ENCODE data around the gene PITPNC1. TPM values are rescaled to one million over a fixed set of nuclear protein-coding genes. Genes with fewer than 3 reads are reported as not detected.

PITPNC1 gene
- total and polyA plus RNA-seq, 4 donors, result 2.3 to 29.6 (median 17.8) TPM

DNA sequence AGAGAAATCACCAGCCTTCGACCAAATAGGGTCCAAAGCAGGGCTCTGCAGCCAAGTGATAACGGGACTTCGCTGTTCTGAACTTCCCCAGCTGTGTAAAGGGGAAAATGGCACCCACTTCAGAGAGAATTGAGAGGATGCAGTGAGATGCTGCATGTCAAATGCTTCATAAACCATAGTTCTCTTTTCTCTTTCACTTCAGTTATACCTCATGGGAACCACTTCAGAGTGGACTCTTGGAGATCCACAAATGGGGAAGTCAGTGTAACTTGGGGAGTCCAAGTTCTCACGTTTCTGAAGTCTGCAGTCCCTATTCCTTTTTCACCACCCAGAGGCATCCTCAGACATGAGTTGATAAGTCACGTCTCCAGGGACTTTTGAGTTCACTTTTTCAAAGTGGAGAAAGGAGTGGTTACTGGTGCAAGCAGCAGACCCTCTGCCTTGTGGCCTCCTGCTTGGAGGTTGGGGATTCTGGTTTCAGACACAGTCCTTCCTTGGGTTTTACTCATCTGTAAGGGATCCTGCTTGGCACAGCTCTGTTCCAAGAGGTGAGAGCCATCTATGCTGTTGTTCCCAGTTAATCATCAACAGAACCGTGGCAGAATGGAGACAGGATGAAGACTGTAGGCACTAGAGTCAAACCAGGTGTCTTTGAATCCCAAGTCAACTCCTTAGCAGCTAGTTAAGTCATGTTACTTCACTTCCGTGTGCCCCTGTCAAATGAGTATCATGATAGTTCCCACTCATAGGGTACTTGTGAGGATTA lies 217.2 kb downstream of the PITPNC1 start:
- intact Hi-C loops (cut with DNase I), result no loop called here

GRCh38 chr17:67600408-67600807 lies 223.3 kb downstream of the PITPNC1 start:
- Histone ChIP-seq H3K9me3 (ENCODE audit: control insufficient read depth, low read length) (no peaks in the 10 kb centered on the region), H3K36me3 (ENCODE audit: control insufficient read depth in 1 of 2, insufficient read depth in 2 of 2, low read length in 1 of 2) (no peaks in the 10 kb centered on the region), H3K27me3 (ENCODE audit: control insufficient read depth in 1 of 2, insufficient read depth in 2 of 2, low read length in 1 of 2) (no peaks in the 10 kb centered on the region), H3K4me1 (ENCODE audit: control insufficient read depth in 1 of 2, insufficient read depth in 2 of 2, low read length in 2 of 2) (no peaks in the 10 kb centered on the region), H3K27ac (ENCODE audit: low read depth in 1 of 2, low read length in 2 of 2) (no peak overlapping the region), H3K4me3 (ENCODE audit: low read length in 2 of 2) (no peak overlapping the region)
- ATAC-seq (ENCODE audit: low FRiP score) (no peak), DNase-seq (no peak)
- intact Hi-C loops (cut with DNase I), result no loop called here
- 98% methylated on average over 2 of the region's 2 CpGs for WGBS, 2 donors

More for the DNA sequence above, 217.2 kb downstream of the PITPNC1 start:
- Histone ChIP-seq H3K4me3 (ENCODE audit: low read length in 2 of 2) (no peak overlapping the region), H3K27ac (ENCODE audit: low read depth in 1 of 2, low read length in 2 of 2) (no peak overlapping the region), H3K9me3 (ENCODE audit: control insufficient read depth, low read length) (no peaks in the 10 kb centered on the region), H3K4me1 (ENCODE audit: control insufficient read depth in 1 of 2, insufficient read depth in 2 of 2, low read length in 2 of 2) (no peaks in the 10 kb centered on the region), H3K36me3 (ENCODE audit: control insufficient read depth in 1 of 2, insufficient read depth in 2 of 2, low read length in 1 of 2) (no peaks in the 10 kb centered on the region), H3K27me3 (ENCODE audit: control insufficient read depth in 1 of 2, insufficient read depth in 2 of 2, low read length in 1 of 2) (no peaks in the 10 kb centered on the region)
- DNase-seq (no peak), ATAC-seq (ENCODE audit: low FRiP score) (no peak)
- WGBS, 2 donors, result 80 to 82% methylated on average over 7 of the region's 7 CpGs

DNA sequence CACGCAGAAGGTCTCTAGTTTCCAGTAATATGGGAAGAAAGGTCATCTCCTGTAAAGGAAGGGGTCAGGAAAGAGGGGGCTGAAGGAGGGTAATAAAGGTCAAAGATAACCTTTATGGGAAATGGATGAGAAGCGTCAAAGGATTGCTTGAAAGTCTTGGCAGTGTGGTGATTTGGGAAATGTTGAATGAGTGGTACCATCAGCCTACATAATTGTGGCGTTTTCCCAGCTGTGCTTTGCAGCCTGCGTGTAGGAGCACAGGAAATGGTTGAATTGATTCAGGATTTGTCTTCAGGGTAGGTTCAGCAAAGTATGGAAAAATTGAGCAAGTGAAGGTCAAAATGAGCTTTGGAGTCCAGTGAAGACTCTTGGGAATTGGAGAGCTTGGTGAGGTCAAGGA lies 224.8 kb downstream of the PITPNC1 start:
- H3K27me3 ChIP-seq (ENCODE audit: control insufficient read depth in 1 of 2, insufficient read depth in 2 of 2, low read length in 1 of 2), result no peaks in the 10 kb centered on the region
- no peak for DNase-seq
- H3K9me3 ChIP-seq (ENCODE audit: control insufficient read depth, low read length), result no peaks in the 10 kb centered on the region
- H3K4me3 ChIP-seq (ENCODE audit: low read length in 2 of 2), result no peak overlapping the region
- no peak overlapping the region for H3K27ac ChIP-seq (ENCODE audit: low read depth in 1 of 2, low read length in 2 of 2)
- no peak for ATAC-seq (ENCODE audit: low FRiP score)
- intact Hi-C loops (cut with DNase I), result no loop called here
- H3K4me1 ChIP-seq (ENCODE audit: control insufficient read depth in 1 of 2, insufficient read depth in 2 of 2, low read length in 2 of 2), result no peaks in the 10 kb centered on the region
- H3K36me3 ChIP-seq (ENCODE audit: control insufficient read depth in 1 of 2, insufficient read depth in 2 of 2, low read length in 1 of 2), result no peaks in the 10 kb centered on the region
- WGBS, 2 donors, result 81 to 90% methylated on average over 4 of the region's 4 CpGs

GRCh38 chr17:67602444-67602843 lies 225.4 kb downstream of the PITPNC1 start:
- no peak overlapping the region for H3K27ac ChIP-seq (ENCODE audit: low read depth in 1 of 2, low read length in 2 of 2)
- intact Hi-C loops (cut with DNase I), result no loop called here
- no peak overlapping the region for H3K4me3 ChIP-seq (ENCODE audit: low read length in 2 of 2)
- no peaks in the 10 kb centered on the region for H3K9me3 ChIP-seq (ENCODE audit: control insufficient read depth, low read length)
- 93 to 94% methylated on average over 4 of the region's 4 CpGs for WGBS, 2 donors
- no peaks in the 10 kb centered on the region for H3K36me3 ChIP-seq (ENCODE audit: control insufficient read depth in 1 of 2, insufficient read depth in 2 of 2, low read length in 1 of 2)
- no peak for ATAC-seq (ENCODE audit: low FRiP score)
- H3K27me3 ChIP-seq (ENCODE audit: control insufficient read depth in 1 of 2, insufficient read depth in 2 of 2, low read length in 1 of 2), result no peaks in the 10 kb centered on the region
- no peaks in the 10 kb centered on the region for H3K4me1 ChIP-seq (ENCODE audit: control insufficient read depth in 1 of 2, insufficient read depth in 2 of 2, low read length in 2 of 2)
- DNase-seq, result no peak

DNA sequence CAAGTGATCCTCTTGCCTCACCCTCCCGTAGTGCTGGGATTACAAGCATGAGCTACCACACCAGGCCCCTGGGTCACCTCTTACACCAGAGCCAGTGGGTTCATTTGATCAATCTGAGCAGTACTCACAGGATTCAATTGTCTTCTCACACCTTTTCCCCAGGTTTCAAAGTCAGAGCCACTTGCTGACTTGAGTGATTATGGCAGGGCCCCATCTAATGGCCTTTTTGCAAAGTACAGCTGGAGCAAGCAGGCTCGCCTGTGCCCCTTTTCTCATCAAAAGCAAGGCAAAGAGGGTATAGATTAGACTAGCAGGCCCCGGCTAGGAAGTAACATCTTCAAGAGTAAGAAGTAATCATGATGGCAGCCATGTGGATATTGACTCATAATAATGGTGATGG lies 225.9 kb downstream of the PITPNC1 start:
- intact Hi-C loops (cut with DNase I), result no loop called here

GRCh38 chr17:67605256-67605912 lies 228.3 kb downstream of the PITPNC1 start:
- no peaks in the 10 kb centered on the region for H3K27me3 ChIP-seq (ENCODE audit: control insufficient read depth in 1 of 2, insufficient read depth in 2 of 2, low read length in 1 of 2)
- no peak overlapping the region for H3K27ac ChIP-seq (ENCODE audit: low read depth in 1 of 2, low read length in 2 of 2)
- intact Hi-C loops (cut with DNase I), result no loop called here
- no peak overlapping the region for H3K4me3 ChIP-seq (ENCODE audit: low read length in 2 of 2)
- H3K4me1 ChIP-seq (ENCODE audit: control insufficient read depth in 1 of 2, insufficient read depth in 2 of 2, low read length in 2 of 2), result no peaks in the 10 kb centered on the region
- no peaks in the 10 kb centered on the region for H3K36me3 ChIP-seq (ENCODE audit: control insufficient read depth in 1 of 2, insufficient read depth in 2 of 2, low read length in 1 of 2)
- H3K9me3 ChIP-seq (ENCODE audit: control insufficient read depth, low read length), result no peaks in the 10 kb centered on the region
- DNase-seq (peak; percentile 68 to 80), ATAC-seq (ENCODE audit: low FRiP score) (peak; percentile 75)
- 26 to 27% methylated on average over 17 of the region's 17 CpGs for WGBS, 2 donors

More for the DNA sequence above, 225.9 kb downstream of the PITPNC1 start:
- WGBS, 2 donors, result 95 to 98% methylated on average over 3 of the region's 3 CpGs
- Histone ChIP-seq H3K9me3 (ENCODE audit: control insufficient read depth, low read length) (no peaks in the 10 kb centered on the region), H3K36me3 (ENCODE audit: control insufficient read depth in 1 of 2, insufficient read depth in 2 of 2, low read length in 1 of 2) (no peaks in the 10 kb centered on the region), H3K4me3 (ENCODE audit: low read length in 2 of 2) (no peak overlapping the region), H3K4me1 (ENCODE audit: control insufficient read depth in 1 of 2, insufficient read depth in 2 of 2, low read length in 2 of 2) (no peaks in the 10 kb centered on the region), H3K27me3 (ENCODE audit: control insufficient read depth in 1 of 2, insufficient read depth in 2 of 2, low read length in 1 of 2) (no peaks in the 10 kb centered on the region), H3K27ac (ENCODE audit: low read depth in 1 of 2, low read length in 2 of 2) (no peak overlapping the region)
- ATAC-seq (ENCODE audit: low FRiP score) (no peak), DNase-seq (no peak)

DNA sequence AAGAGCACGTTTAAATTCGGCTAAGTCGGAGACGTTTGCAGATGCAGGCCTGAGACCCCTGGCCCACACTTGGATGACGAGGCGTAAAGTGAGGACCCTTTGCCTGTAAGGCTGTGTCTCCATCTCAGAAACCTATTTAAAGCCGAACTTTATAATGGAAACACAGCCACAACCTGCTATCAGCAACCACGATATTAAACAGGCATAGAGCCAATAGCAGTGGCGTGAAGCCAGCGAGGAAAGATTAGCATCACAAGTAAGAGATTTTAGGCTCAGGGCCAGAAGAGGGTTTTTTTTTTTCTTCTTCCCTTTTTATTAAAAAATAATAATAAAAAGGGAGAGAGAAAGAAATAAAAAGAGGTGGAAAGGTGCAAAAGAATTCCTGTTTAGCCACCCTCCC lies 229.4 kb downstream of the PITPNC1 start:
- no peaks in the 10 kb centered on the region for H3K36me3 ChIP-seq (ENCODE audit: control insufficient read depth in 1 of 2, insufficient read depth in 2 of 2, low read length in 1 of 2)
- no peak overlapping the region for H3K27ac ChIP-seq (ENCODE audit: low read depth in 1 of 2, low read length in 2 of 2)
- ATAC-seq (ENCODE audit: low FRiP score) (no peak), DNase-seq (no peak)
- intact Hi-C loops (cut with DNase I), result no loop called here
- no peaks in the 10 kb centered on the region for H3K4me1 ChIP-seq (ENCODE audit: control insufficient read depth in 1 of 2, insufficient read depth in 2 of 2, low read length in 2 of 2)
- no peak overlapping the region for H3K4me3 ChIP-seq (ENCODE audit: low read length in 2 of 2)
- no peaks in the 10 kb centered on the region for H3K27me3 ChIP-seq (ENCODE audit: control insufficient read depth in 1 of 2, insufficient read depth in 2 of 2, low read length in 1 of 2)
- WGBS, 2 donors, result 8 to 12% methylated on average over 10 of the region's 10 CpGs
- no peaks in the 10 kb centered on the region for H3K9me3 ChIP-seq (ENCODE audit: control insufficient read depth, low read length)

GRCh38 chr17:67606896-67607604 lies 230.0 kb downstream of the PITPNC1 start:
- H3K27me3 ChIP-seq (ENCODE audit: control insufficient read depth in 1 of 2, insufficient read depth in 2 of 2, low read length in 1 of 2), result no peaks in the 10 kb centered on the region
- H3K4me1 ChIP-seq (ENCODE audit: control insufficient read depth in 1 of 2, insufficient read depth in 2 of 2, low read length in 2 of 2), result no peaks in the 10 kb centered on the region
- H3K27ac ChIP-seq (ENCODE audit: low read depth in 1 of 2, low read length in 2 of 2), result no peak overlapping the region
- ATAC-seq (ENCODE audit: low FRiP score) (no peak), DNase-seq (no peak)
- intact Hi-C loops (cut with DNase I), result no loop called here
- no peaks in the 10 kb centered on the region for H3K36me3 ChIP-seq (ENCODE audit: control insufficient read depth in 1 of 2, insufficient read depth in 2 of 2, low read length in 1 of 2)
- H3K4me3 ChIP-seq (ENCODE audit: low read length in 2 of 2), result no peak overlapping the region
- WGBS, 2 donors, result 33 to 39% methylated on average over 10 of the region's 10 CpGs
- no peaks in the 10 kb centered on the region for H3K9me3 ChIP-seq (ENCODE audit: control insufficient read depth, low read length)
